Neutrophil (primary cell): ENCODE data around the gene GFOD2.
"Not testable (repeated sequence)": the region's sequence is repeated elsewhere in the genome, so short reads cannot be mapped to it uniquely, and the experiment has no call there.

Source experiments
- H3K27ac ChIP-seq: fragments of 200-600 bp; sonication (generic); 2 replicates; pipeline ENCODE4 v1.5.1; 2016; ENCODE audit warnings: mild to moderate bottlenecking, moderate library complexity
- H3K27me3 ChIP-seq: fragments of 200-600 bp; sonication (generic); 2 replicates; pipeline ENCODE4 v1.6.0; 2016; ENCODE audit warnings: mild to moderate bottlenecking
- H3K36me3 ChIP-seq: fragments of 200-600 bp; sonication (generic); 2 replicates; pipeline ENCODE4 v1.5.1; 2017
- H3K4me1 ChIP-seq, 2 experiments: fragments of 200-600 bp in 1 of 2; sonication (generic) in 1 of 2; 1 replicate in 1 of 2; 2 replicates in 1 of 2; pipeline versions ENCODE4 v1.5.1 to v1.6.1; 2013 to 2016; ENCODE audit warnings: low read depth in 1 of 2, low read length in 1 of 2, mild to moderate bottlenecking in 1 of 2, moderate library complexity in 1 of 2; ENCODE audit not compliant: control insufficient read depth in 1 of 2, insufficient read depth in 1 of 2
- H3K4me3 ChIP-seq, 2 experiments: fragments of 200-600 bp in 1 of 2; sonication (generic) in 1 of 2; 1 replicate in 1 of 2; 2 replicates in 1 of 2; pipeline ENCODE4 v1.5.1; 2013 to 2016; ENCODE audit warnings: low read depth in 1 of 2, low read length in 1 of 2, mild to moderate bottlenecking in 1 of 2, moderate library complexity in 1 of 2
- H3K9me3 ChIP-seq: fragments of 200-600 bp; sonication (generic); 2 replicates; pipeline ENCODE4 v1.5.1; 2016
- TF ChIP-seq, protein P1 (sequence below): fragments of 200-600 bp; sonication (generic); IDR thresholded peaks from 2 replicates; pipeline ENCODE4 v1.5.1; 2016; ENCODE audit warnings: antibody characterized with exemption

Gene GFOD2

GRCh38 chr16:67694611-67695010 is 24.5 kb downstream of the GFOD2 start:
- TF ChIP-seq, protein P1, sequence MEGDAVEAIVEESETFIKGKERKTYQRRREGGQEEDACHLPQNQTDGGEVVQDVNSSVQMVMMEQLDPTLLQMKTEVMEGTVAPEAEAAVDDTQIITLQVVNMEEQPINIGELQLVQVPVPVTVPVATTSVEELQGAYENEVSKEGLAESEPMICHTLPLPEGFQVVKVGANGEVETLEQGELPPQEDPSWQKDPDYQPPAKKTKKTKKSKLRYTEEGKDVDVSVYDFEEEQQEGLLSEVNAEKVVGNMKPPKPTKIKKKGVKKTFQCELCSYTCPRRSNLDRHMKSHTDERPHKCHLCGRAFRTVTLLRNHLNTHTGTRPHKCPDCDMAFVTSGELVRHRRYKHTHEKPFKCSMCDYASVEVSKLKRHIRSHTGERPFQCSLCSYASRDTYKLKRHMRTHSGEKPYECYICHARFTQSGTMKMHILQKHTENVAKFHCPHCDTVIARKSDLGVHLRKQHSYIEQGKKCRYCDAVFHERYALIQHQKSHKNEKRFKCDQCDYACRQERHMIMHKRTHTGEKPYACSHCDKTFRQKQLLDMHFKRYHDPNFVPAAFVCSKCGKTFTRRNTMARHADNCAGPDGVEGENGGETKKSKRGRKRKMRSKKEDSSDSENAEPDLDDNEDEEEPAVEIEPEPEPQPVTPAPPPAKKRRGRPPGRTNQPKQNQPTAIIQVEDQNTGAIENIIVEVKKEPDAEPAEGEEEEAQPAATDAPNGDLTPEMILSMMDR = no peak
- no peaks in the 10 kb centered on the region for H3K36me3 ChIP-seq

DNA sequence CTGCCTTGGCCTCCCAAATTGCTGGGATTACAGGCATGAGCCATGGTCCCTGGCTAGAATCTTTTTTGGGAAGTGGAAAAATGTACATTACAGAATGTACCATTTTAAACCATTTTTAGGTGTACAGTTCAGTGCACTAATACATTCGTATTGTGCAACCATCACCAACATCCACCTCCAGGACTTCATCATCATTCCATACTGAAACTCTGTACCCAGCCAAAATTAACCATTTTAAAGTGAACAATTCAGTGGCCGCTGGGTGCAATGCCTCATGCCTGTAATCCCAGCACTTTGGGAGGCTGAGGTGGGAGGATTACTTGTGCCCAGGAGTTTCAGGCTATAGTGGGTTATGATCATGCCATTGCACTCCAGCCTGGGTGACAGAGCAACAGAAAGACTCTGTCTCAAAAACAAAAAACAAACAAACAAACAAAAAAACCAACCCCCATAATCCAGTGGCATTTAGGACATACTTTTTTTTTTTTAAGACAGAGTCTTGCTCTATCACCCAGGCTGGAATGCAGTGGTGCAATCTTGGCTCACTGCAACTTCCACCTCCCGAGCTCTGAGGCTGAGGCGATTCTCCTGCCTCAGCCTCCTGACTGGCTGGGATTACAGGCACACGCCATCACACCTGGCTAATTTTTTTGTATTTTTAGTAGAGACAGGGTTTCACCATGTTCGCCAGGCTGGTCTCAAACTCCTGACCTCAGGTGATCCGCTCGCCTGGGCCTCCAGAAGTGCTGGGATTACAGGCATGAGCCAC is 25.4 kb downstream of the GFOD2 start:
- H3K9me3 ChIP-seq, H3K27me3 ChIP-seq, H3K4me3 ChIP-seq, H3K36me3 ChIP-seq: not testable (repeated sequence)
- peaks cover 89 to 91% of the 10 kb centered on the region in 2 experiments for H3K4me1 ChIP-seq
- H3K27ac ChIP-seq = peak overlapping the region; percentile 52

More at GRCh38 chr16:67694611-67695010, 24.5 kb downstream of the GFOD2 start:
- Histone ChIP-seq H3K4me1 (peaks cover 89 to 91% of the 10 kb centered on the region in 2 experiments), H3K4me3 (no peak overlapping the region), H3K27me3 (no peaks in the 10 kb centered on the region), H3K27ac (peak overlapping the region; percentile 52), H3K9me3 (no peaks in the 10 kb centered on the region)

GRCh38 chr16:67685388-67686112 is 33.6 kb downstream of the GFOD2 start:
- Histone ChIP-seq H3K4me3 (peak overlapping the region; percentile 15 to 18), H3K4me1 (peaks cover 78 to 80% of the 10 kb centered on the region in 2 experiments), H3K9me3 (no peaks in the 10 kb centered on the region), H3K27me3 (no peaks in the 10 kb centered on the region), H3K27ac (peak overlapping the region; percentile 79), H3K36me3 (peaks cover 5% of the 10 kb centered on the region)
- TF ChIP-seq, protein P1 = no peak

DNA sequence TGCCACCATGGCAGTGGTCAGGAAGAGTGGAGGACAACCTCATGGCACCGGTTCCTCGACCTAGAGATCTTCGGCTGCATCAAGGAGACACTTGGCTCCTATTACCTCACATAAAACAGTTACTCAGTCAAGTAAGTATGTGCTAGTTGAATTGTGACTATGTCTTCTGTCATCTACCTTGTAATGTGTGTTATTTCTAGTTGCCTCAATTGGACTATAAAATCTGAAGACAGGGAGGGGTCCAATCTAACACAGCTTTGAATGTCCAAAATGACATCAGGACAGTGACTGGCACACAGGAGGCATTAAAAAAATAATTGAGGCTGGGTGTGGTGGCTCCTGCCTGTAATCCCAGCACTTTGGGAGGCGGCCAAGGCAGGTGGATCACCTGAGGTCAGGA is 35.3 kb downstream of the GFOD2 start:
- no peaks in the 10 kb centered on the region for H3K9me3 ChIP-seq
- H3K27me3 ChIP-seq = no peaks in the 10 kb centered on the region
- H3K4me1 ChIP-seq = peaks cover 61 to 63% of the 10 kb centered on the region in 2 experiments
- H3K36me3 ChIP-seq = peaks cover 13% of the 10 kb centered on the region
- H3K27ac ChIP-seq = peak overlapping the region; percentile 79
- no peak overlapping the region for H3K4me3 ChIP-seq
- TF ChIP-seq, protein P1 = no peak

GRCh38 chr16:67679935-67680897 is 38.9 kb downstream of the GFOD2 start:
- Histone ChIP-seq H3K4me3 (no peak overlapping the region), H3K9me3 (no peaks in the 10 kb centered on the region), H3K36me3 (peaks cover 26% of the 10 kb centered on the region), H3K27me3 (no peaks in the 10 kb centered on the region), H3K27ac (peak overlapping the region; percentile 31), H3K4me1 (peaks cover 34 to 36% of the 10 kb centered on the region in 2 experiments)
- TF ChIP-seq, protein P1 = no peak
